Measurements from ENCODE around the gene SERGEF. TPM values are rescaled to one million over a fixed set of nuclear protein-coding genes. Genes with fewer than 3 reads are reported as not detected.
"Not testable (repeated sequence)": the region's sequence is repeated elsewhere in the genome, so short reads cannot be mapped to it uniquely, and the experiment has no call there.

Gene SERGEF
- total RNA-seq, 1 donor from 2014 or later: 27.0 TPM

DNA sequence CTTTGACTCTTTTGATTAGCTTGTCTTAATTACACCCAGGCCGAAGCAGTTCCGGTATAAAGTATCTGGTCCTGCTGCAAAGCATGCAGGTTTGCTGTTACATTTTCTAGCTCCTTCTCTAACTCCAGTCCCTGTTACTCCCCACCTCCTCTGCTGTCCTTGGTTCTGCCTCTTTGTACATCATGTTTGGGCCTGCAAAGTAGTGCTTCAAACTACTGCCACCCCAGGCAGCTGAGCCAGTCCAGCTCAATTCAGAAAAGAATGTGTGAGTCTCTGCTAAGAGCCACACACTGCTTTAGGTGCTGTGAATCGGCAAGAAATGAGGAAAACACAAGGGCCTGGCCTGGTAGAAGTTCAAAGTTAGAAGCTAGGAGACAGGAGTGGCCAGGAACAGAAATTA is 136.0 kb downstream of the SERGEF start:
- no peak for DNase-seq (ENCODE audit: low read depth)
- TF ChIP-seq, protein P1, sequence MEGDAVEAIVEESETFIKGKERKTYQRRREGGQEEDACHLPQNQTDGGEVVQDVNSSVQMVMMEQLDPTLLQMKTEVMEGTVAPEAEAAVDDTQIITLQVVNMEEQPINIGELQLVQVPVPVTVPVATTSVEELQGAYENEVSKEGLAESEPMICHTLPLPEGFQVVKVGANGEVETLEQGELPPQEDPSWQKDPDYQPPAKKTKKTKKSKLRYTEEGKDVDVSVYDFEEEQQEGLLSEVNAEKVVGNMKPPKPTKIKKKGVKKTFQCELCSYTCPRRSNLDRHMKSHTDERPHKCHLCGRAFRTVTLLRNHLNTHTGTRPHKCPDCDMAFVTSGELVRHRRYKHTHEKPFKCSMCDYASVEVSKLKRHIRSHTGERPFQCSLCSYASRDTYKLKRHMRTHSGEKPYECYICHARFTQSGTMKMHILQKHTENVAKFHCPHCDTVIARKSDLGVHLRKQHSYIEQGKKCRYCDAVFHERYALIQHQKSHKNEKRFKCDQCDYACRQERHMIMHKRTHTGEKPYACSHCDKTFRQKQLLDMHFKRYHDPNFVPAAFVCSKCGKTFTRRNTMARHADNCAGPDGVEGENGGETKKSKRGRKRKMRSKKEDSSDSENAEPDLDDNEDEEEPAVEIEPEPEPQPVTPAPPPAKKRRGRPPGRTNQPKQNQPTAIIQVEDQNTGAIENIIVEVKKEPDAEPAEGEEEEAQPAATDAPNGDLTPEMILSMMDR (IDR thresholded peaks at IDR 0.05; ENCODE audit: insufficient read depth, low read length, poor library complexity, severe bottlenecking): no peak
- H3K36me3 ChIP-seq (ENCODE audit: control insufficient read depth, insufficient read depth, low read length): no peaks in the 10 kb centered on the region
- no peak overlapping the region for H3K4me3 ChIP-seq (ENCODE audit: low read depth, low read length)
- no peaks in the 10 kb centered on the region for H3K27me3 ChIP-seq (ENCODE audit: control insufficient read depth, insufficient read depth, low read length)

DNA sequence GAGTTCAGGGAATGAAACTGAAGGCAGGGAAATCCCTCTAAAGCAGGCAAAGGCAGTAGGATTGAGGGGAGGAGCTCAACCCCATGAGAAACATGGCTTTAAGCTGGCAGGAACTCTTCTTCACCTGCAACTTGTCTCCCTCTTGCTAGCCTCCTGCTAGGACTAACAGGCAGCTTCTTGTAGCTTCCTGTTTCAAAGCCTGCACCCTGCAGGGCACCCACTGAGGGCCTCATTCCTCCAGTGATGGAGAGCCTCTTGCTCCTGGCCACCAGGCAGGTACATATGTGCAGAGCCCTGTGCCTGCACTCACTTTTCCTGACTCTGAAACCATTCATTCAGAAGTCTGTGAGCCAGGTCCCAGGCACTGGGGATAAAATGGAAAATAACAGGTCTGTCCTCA is 137.0 kb downstream of the SERGEF start:
- TF ChIP-seq, protein P1 (IDR thresholded peaks at IDR 0.05; ENCODE audit: insufficient read depth, low read length, poor library complexity, severe bottlenecking): no peak
- no peak for DNase-seq (ENCODE audit: low read depth)

DNA sequence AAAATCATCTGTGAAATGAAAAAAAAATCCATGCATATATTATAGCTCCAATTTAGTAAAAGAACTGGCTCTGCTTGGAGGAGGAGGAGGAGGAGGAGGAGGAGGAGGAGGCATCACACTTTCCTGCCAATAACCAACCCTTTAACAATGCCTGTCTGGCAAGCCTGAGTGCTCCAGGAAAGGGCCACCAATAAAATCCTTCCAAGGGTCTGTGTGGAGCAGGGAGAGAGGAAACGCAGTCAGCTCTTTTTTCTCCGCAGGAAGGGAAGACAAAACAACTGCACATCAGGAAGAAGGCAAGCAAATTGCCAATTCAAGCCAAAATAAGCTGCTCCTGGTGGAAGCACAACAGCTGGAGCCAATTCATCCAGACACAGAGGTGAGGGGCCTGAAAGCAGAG is 139.3 kb downstream of the SERGEF start:
- no peak overlapping the region for H3K4me3 ChIP-seq (ENCODE audit: low read depth, low read length)
- TF ChIP-seq, protein P1 (IDR thresholded peaks at IDR 0.05; ENCODE audit: insufficient read depth, low read length, poor library complexity, severe bottlenecking): no peak

More for the DNA sequence above, 137.0 kb downstream of the SERGEF start:
- Histone ChIP-seq H3K36me3 (ENCODE audit: control insufficient read depth, insufficient read depth, low read length) (no peaks in the 10 kb centered on the region), H3K27me3 (ENCODE audit: control insufficient read depth, insufficient read depth, low read length) (no peaks in the 10 kb centered on the region), H3K4me3 (ENCODE audit: low read depth, low read length) (no peak overlapping the region)

DNA sequence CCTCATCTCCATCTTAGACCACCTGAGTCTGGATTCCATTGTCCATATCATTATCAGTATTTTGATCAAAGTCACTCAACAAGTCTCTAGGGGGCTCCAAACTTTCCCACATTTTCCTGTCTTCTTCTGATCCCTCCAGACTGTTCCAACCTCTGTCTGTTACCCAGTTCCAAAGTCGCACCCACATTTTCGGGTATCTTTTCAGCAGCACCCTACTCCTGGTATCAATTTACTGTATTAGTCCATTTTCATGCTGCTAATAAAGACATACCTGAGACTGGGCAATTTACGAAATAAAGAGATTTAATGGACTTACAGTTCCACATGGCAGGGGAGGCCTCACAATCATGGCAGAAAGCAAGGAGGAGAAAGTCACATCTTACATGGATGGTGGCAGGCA is 144.4 kb downstream of the SERGEF start:
- DNase-seq (ENCODE audit: low read depth); H3K27me3 ChIP-seq (ENCODE audit: control insufficient read depth, insufficient read depth, low read length): not testable (repeated sequence)

More for the DNA sequence above, 139.3 kb downstream of the SERGEF start:
- no peak for DNase-seq (ENCODE audit: low read depth)
- no peaks in the 10 kb centered on the region for H3K36me3 ChIP-seq (ENCODE audit: control insufficient read depth, insufficient read depth, low read length)
- H3K27me3 ChIP-seq (ENCODE audit: control insufficient read depth, insufficient read depth, low read length): no peaks in the 10 kb centered on the region

DNA sequence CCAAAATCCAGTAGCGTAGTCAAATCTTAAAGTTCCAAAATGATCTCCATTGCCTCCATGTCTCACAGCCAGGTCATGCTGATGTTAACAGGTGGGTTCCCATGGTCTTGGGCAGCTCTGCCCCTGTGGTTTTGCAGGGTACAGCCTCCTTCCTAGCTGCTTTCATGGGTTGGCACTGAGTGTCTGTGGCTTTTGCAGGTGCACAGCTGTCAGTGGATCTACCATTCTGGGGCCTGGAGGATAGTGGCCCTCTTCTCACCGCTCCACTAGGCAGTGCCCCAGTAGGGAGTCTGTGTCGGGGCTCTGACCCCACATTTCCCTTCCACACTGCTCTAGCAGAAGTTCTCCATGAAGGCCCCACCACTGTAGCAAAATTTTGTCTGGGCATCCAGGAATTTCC is 145.5 kb downstream of the SERGEF start:
- TF ChIP-seq, protein P1 (IDR thresholded peaks at IDR 0.05; ENCODE audit: insufficient read depth, low read length, poor library complexity, severe bottlenecking): no peak
- H3K4me3 ChIP-seq (ENCODE audit: low read depth, low read length): no peak overlapping the region
- DNase-seq (ENCODE audit: low read depth): no peak
- no peaks in the 10 kb centered on the region for H3K27me3 ChIP-seq (ENCODE audit: control insufficient read depth, insufficient read depth, low read length)
- H3K36me3 ChIP-seq (ENCODE audit: control insufficient read depth, insufficient read depth, low read length): no peaks in the 10 kb centered on the region

More for the DNA sequence above, 144.4 kb downstream of the SERGEF start:
- not testable (repeated sequence) for H3K4me3 ChIP-seq (ENCODE audit: low read depth, low read length); H3K36me3 ChIP-seq (ENCODE audit: control insufficient read depth, insufficient read depth, low read length)

DNA sequence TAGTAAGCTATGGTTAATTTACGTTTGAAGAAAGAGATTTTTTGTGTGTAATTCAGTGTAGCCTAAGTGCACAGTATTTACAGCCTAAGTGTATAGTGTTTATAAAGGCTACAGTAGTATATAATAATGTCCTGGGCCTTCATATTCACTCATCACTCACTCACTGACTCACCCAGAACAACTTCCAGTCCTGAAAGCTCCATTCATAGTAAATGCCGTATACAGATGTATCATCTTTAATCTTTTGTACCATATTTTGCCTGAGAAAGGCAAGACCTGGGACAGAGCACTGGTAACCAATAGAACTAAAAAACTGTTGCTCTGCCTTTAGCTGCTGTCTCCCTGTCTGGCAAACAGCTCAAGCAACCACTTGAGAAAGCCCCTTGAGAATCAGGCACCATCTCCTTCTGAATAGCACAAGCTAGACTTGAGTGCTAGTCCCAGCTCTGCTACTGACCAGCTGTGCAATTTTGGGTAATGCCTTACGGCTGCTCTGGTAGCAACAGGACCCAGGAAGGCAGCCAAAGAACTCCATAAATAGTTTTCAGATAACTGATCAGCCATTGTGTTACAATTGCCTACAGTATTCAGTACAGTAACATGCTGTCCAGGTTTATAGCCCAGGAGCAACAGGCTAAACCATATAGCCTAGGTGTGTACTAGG is 146.9 kb downstream of the SERGEF start:
- Histone ChIP-seq H3K36me3 (ENCODE audit: control insufficient read depth, insufficient read depth, low read length) (no peaks in the 10 kb centered on the region), H3K27me3 (ENCODE audit: control insufficient read depth, insufficient read depth, low read length) (no peaks in the 10 kb centered on the region), H3K4me3 (ENCODE audit: low read depth, low read length) (no peak overlapping the region)
- DNase-seq (ENCODE audit: low read depth): no peak
- TF ChIP-seq, protein P1 (IDR thresholded peaks at IDR 0.05; ENCODE audit: insufficient read depth, low read length, poor library complexity, severe bottlenecking): no peak
